ENCODE results near the gene USP43. TPM values are rescaled to one million over a fixed set of nuclear protein-coding genes. Genes with fewer than 3 reads are reported as not detected.
A peak's percentile ranks its signal among the peaks of the same experiment; 100 is the strongest.

The USP43 gene
- total RNA-seq, 1 experiment from 2014 or later: 3.2 TPM

DNA sequence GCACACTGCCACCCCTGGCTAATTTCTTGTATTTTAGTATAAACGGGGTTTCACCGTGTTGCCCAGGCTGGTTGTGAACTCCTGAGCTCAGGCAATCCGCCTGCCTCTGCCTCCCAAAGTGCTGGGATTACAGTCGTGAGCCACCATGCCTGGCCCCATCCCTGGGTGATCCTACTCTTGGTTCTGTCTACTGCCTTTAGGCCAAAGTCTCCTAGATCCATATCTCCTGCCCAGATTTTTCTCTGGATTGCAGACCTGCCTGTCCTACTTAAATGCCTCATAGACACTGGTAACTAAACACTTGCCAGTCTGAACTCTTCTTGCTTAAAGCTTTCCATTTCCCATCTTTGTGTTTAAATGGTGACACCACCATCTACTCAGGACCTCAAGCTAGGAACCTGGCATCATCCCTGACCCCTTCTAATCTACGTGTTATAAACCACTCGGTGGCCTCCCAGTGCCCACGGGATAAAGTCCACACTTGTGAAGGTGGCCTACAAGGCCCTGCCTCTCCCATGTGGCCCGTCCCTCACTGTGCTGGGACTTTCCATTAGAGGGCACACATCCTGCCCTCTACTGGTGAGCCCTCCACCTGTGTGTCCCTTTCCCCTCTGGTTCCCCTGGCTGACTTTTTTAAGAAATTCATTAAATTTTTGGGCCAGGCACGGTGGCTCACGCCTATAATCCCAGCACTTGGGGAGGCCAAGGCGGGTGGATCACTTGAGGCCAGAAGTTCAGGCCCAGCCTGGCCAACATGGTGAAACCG, 51.1 kb downstream of the USP43 start:
- Mint-ChIP-seq H3K4me3 (ENCODE audit: unreplicated experiment) (no peak overlapping the region), H3K4me1 (ENCODE audit: insufficient read depth, unreplicated experiment) (no peaks in the 10 kb centered on the region), H3K27me3 (ENCODE audit: insufficient read depth, unreplicated experiment) (no peaks in the 10 kb centered on the region), H3K9me3 (ENCODE audit: unreplicated experiment) (no peaks in the 10 kb centered on the region), H3K27ac (ENCODE audit: low read depth, unreplicated experiment) (no peak overlapping the region), H3K36me3 (ENCODE audit: insufficient read depth, unreplicated experiment) (peaks cover 4% of the 10 kb centered on the region)
- intact Hi-C loops (cut with micrococcal nuclease): no loop called here
- no TSS peak for BruUV-seq (replicated peaks)
- peak; percentile 4 for DNase-seq (ENCODE audit: unreplicated experiment)
- POLR2A ChIA-PET: no interaction called here
- CTCF ChIA-PET: interaction anchor here (0.7 to 1.1 kb wide), 2 partner anchors 8 to 657 kb away, joined by 3 read pairs; no protein-coding TSS in a partner anchor
- TF ChIP-seq CTCF (IDR thresholded peaks at IDR 0.05; ENCODE audit: unreplicated experiment): no peak

DNA sequence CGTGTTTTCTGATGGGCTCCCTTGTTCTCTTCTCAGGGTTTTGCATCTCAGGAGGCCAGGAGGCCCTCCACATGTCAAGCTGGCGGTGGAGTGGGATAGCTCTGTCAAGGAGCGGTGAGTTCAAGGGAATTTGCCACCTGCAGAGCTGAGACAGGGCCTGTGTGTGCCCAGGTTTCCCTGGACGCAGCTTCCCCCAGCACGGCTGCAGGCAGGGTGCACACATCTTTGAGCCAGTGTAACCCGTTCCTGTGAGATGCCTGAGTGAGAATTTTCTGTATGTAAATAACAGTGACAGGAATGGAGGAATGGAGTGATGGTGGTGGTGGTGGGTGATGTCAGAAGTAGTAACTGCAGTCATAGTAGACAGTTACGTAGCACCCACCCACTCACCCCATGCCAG, 54.8 kb downstream of the USP43 start:
- BruUV-seq (replicated peaks): no TSS peak

GRCh38 chr17:9700754-9701476, 55.6 kb downstream of the USP43 start:
- Mint-ChIP-seq H3K9me3 (ENCODE audit: unreplicated experiment) (no peaks in the 10 kb centered on the region), H3K36me3 (ENCODE audit: insufficient read depth, unreplicated experiment) (peaks cover 9% of the 10 kb centered on the region), H3K27ac (ENCODE audit: low read depth, unreplicated experiment) (no peak overlapping the region), H3K4me3 (ENCODE audit: unreplicated experiment) (no peak overlapping the region), H3K4me1 (ENCODE audit: insufficient read depth, unreplicated experiment) (no peaks in the 10 kb centered on the region), H3K27me3 (ENCODE audit: insufficient read depth, unreplicated experiment) (no peaks in the 10 kb centered on the region)
- no peak for TF ChIP-seq CTCF (IDR thresholded peaks at IDR 0.05; ENCODE audit: unreplicated experiment)
- intact Hi-C loops (cut with micrococcal nuclease): no loop called here
- DNase-seq (ENCODE audit: unreplicated experiment): no peak
- BruUV-seq (replicated peaks): no TSS peak
- ChIA-PET POLR2A (no interaction called here), CTCF (interaction anchor here (0.6 kb wide), 2 partner anchors 25 to 61 kb away, joined by 3 read pairs; no protein-coding TSS in a partner anchor)

More for the DNA sequence above, 54.8 kb downstream of the USP43 start:
- Mint-ChIP-seq H3K27ac (ENCODE audit: low read depth, unreplicated experiment) (no peak overlapping the region), H3K27me3 (ENCODE audit: insufficient read depth, unreplicated experiment) (no peaks in the 10 kb centered on the region), H3K4me3 (ENCODE audit: unreplicated experiment) (no peak overlapping the region), H3K4me1 (ENCODE audit: insufficient read depth, unreplicated experiment) (no peaks in the 10 kb centered on the region), H3K36me3 (ENCODE audit: insufficient read depth, unreplicated experiment) (peaks cover 9% of the 10 kb centered on the region), H3K9me3 (ENCODE audit: unreplicated experiment) (no peaks in the 10 kb centered on the region)
- intact Hi-C loops (cut with micrococcal nuclease): no loop called here
- CTCF ChIA-PET: interaction anchor here (0.6 to 1.2 kb wide), 5 partner anchors 9 to 285 kb away, joined by 3 to 6 read pairs (median 4); no protein-coding TSS in a partner anchor
- POLR2A ChIA-PET: no interaction called here
- DNase-seq (ENCODE audit: unreplicated experiment): no peak
- TF ChIP-seq CTCF (IDR thresholded peaks at IDR 0.05; ENCODE audit: unreplicated experiment): no peak

DNA sequence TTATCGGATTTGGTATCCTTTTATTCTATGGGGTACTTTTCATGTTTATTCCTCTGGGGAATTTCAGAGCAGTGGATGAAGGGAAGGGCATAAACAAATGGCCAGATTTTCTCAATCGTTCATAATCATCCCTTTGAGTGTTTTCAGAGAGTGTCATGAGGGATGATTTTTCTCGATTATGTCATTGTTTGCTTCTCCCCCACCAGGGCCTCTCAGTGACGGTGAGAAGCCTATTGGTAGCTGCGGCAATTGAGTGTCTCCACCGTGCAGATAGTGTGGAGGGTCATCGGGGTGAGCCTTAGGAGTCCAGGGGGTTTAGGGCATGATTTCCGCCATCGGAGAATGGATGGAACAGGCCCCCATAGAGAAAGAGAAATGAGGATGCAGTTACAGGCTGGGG, 57.2 kb downstream of the USP43 start:
- Mint-ChIP-seq H3K4me3 (ENCODE audit: unreplicated experiment) (no peak overlapping the region), H3K27ac (ENCODE audit: low read depth, unreplicated experiment) (peak overlapping the region; percentile 32), H3K9me3 (ENCODE audit: unreplicated experiment) (no peaks in the 10 kb centered on the region), H3K36me3 (ENCODE audit: insufficient read depth, unreplicated experiment) (peaks cover 9% of the 10 kb centered on the region), H3K4me1 (ENCODE audit: insufficient read depth, unreplicated experiment) (no peaks in the 10 kb centered on the region), H3K27me3 (ENCODE audit: insufficient read depth, unreplicated experiment) (no peaks in the 10 kb centered on the region)
- CTCF ChIA-PET: no interaction called here
- intact Hi-C loops (cut with micrococcal nuclease): no loop called here
- DNase-seq (ENCODE audit: unreplicated experiment): no peak
- POLR2A ChIA-PET: no interaction called here
- no peak for TF ChIP-seq CTCF (IDR thresholded peaks at IDR 0.05; ENCODE audit: unreplicated experiment)
- BruUV-seq (replicated peaks): no TSS peak

Measured in MCF 10A (cell line).